HG02884 (cell line): Measurements from ENCODE around the gene SRGAP3.

Source experiments
- ATAC-seq: cut with Tn5 transposase; IDR thresholded peaks from one replicate; pipeline ENCODE4 v1.9.1; 2021; ENCODE audit warnings: mild to moderate bottlenecking, moderate library complexity; ENCODE audit not compliant: unreplicated experiment

SRGAP3 gene

GRCh38 chr3:9229325-9229724 lies 20.1 kb downstream of the SRGAP3 start:
- no peak for ATAC-seq

DNA sequence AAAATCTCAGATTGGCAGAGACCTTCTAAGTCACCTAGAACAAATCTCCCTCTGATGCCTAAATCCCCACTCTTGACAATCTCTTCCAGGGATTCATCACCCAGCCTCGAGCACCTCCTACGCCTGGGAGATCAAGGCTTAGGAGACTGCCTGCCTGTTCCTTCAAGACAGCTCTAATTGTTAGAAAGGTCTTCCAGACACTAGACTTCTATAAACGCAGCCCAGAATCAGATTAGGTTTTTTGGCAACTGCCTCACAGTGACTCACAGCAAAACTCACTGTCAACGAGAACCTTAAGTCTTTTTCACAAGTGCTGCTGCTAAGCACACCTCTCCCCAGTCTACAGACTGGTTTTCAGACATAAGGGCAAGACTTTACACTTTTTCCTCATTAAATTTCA lies 23.1 kb downstream of the SRGAP3 start:
- no peak for ATAC-seq

DNA sequence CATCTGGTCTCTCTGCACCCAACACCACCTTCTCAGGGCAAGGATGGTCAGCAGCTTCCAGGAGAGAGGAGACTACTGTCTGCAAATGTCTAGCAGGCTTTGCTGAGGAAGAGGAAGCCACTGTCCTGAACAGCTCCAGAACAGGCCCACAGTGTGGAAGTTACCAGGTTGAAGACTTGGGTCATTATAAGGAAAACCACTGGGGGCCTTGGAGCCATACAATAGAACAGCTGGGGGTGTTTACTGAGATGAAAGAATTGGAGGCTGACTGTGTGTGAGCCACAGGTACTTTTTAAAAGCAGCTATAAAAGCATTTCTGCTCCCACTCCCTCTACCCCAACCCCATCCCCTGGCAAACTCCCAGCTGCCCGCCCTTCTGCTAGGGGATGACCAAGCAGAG lies 24.2 kb downstream of the SRGAP3 start:
- no peak for ATAC-seq

DNA sequence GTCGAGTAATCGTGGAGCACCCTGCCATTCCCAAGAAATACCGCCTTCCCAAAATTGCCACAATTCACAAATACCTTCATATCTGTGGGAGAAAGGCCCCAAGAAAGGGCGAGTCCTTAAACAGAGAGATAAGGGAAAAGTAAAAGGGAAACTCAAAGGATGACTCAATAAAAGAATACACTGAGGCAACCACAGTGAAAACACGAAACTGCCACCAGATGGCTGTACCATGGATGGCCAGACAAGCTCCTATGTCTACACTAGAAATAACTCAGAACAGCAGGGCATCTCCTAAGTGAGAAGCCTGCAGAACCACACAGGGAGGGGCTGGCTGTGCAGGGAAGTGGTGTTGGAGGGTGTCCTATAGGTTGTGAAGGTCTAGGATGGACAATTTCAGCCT lies 25.0 kb downstream of the SRGAP3 start:
- ATAC-seq: peak; percentile 88

DNA sequence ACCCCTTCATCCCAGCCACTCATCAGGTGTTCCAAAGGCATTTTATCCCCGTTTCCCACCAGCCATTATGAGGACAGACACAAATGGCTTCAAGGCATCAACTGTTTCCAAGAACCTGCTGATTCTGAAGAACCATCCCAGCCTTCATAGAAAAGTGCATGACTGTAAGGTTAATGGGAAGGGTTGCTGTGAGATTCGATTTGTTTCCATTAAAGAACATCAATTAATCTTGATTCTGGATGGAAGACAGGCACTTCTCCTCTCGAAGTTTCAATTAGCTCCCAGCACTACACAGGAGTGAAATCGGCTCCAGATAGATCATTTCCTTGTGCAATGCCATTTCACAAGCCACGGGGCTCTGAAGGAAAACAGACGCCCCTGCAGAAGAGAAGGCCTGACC lies 25.8 kb downstream of the SRGAP3 start:
- no peak for ATAC-seq

DNA sequence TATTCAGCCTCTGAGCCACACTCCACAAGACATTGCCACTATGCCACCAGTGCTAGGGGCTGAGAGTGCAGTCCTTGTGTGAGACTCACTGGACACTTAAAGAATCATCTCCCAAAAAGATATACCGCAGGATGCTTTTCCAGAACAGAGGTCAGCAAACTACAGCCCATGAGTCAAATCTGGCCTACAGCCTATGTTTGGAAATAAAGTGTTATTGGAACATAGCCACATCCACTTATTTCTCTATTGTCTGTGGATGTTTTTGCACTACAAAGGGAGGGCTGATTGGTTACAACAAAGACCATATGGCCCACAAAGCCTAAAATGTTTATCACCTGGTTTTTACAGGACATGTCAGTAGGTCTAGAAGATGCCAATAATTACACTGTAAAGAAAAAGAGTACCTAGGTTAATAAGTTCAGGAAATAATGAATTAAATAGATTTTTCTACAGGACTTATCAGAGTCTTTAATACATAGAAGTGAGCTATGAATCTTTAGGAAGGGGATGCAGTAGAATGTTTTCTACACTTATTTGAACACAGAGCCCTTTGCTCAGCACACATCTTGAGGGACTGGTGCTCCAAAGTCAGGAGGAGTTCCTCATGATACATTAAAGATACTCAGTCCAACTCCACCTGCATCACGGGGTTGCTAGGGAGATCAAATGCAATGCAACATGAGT lies 26.3 kb downstream of the SRGAP3 start:
- no peak for ATAC-seq

DNA sequence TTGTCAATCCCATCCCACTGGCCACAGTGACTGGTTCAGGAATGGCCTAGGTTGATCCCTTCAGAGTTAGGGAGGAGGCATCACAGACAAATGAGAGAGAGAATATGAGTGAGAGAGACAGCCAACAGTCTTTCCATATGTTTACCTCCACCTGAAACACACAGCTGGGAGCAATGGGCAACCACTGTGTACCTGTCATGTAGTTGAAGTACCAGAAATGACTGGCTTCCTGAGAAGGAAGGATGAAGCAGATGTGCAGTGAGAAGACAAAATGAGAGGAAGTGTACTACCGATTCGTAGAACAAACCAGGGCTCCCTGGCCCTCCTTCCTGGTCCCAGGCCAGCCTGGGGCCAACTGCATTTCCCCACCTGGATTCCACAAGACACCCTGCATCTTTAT lies 27.4 kb downstream of the SRGAP3 start:
- ATAC-seq: no peak

DNA sequence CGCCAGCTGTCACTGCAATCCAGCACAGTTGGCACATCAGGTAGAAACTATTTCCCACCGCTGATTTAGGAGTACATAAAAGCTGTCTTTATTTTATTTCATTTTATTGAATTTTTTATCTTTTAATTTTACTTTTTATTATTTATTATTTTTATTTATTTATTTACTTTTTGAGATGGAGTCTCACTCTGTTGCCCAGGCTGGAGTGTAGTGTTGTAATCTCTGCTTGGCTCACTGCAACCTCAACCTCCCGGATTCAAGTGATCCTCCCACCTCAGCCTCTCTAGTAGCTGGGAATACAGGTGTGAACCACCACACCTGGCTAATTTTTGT lies 31.0 kb downstream of the SRGAP3 start:
- no peak for ATAC-seq

GRCh38 chr3:9217784-9218513 lies 31.5 kb downstream of the SRGAP3 start:
- ATAC-seq: no peak

DNA sequence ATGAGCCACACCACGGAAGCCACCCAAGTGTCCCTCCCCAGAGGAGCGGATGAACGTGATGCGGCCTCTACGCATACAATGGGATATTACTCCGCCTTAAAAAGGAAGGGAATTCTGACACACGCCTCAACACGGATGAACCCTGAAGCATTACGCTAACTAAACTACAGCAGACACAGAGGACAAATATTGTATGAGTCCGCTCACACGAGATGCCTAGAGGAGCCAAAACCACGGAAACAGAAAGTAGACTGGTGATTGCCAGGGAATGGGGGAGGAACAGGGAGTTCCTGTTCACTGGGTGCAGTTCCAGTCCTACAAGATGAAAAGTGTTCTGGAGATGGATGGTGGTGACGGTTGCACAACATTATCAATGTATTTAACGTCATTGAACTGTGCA lies 32.7 kb downstream of the SRGAP3 start:
- ATAC-seq: no peak

DNA sequence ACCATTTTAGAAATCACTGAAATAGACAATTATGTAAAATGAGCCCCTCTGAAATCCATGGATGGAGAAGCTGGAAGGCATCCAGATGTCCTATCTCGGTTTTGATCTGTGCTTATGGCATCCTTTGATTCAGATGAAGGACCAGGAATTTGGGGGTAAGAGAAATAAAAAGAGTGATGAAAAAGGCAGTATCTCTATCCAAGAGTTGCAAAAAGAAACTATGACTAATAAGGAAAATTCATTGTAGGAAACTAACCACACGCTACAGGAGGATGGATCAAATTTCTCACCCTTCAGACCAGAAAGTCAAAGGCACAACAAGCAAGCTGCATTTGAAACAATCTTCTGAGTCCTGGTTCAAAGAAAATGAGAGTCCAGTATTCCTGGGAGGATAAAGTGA lies 34.8 kb downstream of the SRGAP3 start:
- ATAC-seq: no peak

- ATAC-seq: no peak
Measured at GRCh38 chr3:9214185-9214584, 35.3 kb downstream of the SRGAP3 start.

DNA sequence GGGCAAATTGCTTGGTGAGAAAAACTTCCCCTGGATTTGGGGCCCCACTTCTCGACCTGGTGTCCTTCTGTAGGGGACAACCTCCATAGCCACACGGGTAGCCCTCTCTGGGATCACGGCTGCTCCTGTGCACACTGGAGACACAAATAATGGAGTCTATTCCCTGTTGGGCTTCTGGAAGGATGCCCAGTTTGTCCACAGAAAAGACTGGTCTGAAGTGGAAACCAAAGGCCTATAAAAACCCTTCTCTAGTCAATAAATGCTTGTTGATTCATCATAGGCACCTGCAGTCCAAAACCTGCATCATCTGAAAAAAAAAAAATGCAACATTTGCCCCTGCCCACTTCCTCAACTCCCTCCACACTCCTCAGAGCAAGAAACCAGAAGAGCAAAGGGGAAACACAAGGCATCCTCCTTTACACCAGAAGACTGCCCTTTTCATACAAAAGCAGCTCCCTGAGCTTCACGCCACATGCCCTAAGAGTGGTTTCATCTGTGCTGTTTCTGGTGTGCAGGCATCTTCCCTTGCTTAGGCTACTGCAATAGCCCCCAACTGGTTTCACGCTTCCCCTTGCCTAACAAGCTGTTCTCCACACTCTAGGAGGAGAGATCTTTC lies 36.3 kb downstream of the SRGAP3 start:
- ATAC-seq: no peak

DNA sequence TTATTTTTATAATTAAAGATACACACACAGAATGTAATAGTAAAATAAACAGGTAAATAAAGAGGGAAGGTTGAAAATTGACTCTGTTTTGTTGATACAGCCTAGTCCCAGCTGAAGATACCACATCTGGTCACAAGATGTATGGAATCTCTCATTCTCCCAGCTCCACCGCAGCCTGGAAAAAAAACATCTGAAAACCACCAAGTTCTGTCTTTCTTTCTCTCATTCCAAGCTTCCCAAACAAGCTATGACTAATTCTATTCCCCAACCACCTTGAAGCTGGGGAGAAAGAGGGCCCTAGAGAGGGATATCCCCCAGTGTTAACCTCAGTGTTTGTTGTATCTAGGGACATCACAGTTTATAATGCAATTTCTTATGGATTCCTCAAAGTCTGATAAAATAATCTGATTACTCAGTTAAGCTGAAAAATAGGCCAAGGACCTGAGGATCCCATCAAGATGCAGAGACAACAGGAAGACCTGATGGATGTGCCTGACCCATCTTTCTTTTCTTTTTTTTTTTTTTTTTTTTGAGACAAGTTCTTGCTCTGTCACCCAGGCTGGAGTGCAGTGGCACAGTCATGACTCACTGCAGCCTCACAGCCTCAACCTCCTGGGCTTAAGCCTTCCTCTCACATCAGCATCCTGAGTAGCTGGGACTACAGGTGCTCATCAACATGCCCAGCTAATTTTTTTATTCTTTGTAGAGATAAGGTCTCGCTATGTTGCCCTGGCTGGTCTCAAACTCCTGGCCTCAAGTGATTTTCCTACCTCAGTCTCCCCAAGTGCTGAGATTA lies 38.1 kb downstream of the SRGAP3 start:
- no peak for ATAC-seq

GRCh38 chr3:9209777-9210176 lies 39.7 kb downstream of the SRGAP3 start:
- no peak for ATAC-seq

GRCh38 chr3:9208605-9209152 lies 40.8 kb downstream of the SRGAP3 start:
- no peak for ATAC-seq

- ATAC-seq: no peak
Measured at GRCh38 chr3:9207116-9207763, 42.2 kb downstream of the SRGAP3 start.

- no peak for ATAC-seq
Measured at GRCh38 chr3:9206287-9206686, 43.2 kb downstream of the SRGAP3 start.

DNA sequence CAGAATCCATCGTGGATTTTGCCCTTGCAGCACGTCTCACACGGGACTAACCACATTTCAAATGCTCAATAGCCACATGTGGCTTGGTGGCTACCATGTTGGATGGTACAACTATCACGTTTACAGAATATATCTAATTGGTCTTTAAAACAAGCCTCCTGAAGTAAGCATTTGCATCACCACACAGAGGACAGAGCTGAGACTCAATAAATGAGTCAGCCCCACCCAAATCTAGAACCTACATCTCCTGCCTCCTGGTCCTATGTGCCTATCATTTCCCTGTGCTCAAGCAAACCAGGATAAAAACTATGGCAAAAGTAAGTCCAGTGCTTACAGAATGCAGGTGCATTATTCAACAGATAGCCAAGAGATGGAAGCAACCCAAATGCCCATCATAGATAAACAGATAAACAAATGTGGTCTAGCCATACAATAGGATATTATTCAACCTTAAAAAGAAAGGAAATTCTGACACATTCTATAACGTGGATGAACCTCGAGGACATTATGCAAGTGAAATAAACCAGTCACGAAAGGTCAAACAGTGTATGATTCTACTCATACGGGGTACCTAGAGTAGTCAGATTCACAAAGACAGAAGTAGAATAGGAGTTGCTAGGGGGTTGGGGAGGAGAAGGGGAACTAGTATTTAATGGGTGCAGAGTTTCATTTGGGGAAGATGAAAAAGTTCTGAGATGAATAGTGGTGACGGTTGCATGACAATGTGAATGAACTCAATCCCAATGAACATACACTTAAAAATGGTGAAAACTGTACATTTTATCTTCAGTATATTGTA lies 43.9 kb downstream of the SRGAP3 start:
- peak; percentile 86 for ATAC-seq
